ENCODE measurements around the gene YJU2. TPM values are rescaled to one million over a fixed set of nuclear protein-coding genes. Genes with fewer than 3 reads are reported as not detected.
"Not testable (repeated sequence)": the region's sequence is repeated elsewhere in the genome, so short reads cannot be mapped to it uniquely, and the experiment has no call there.

The YJU2 gene
- total RNA-seq, 1 donor from 2014 or later: 40.7 TPM

GRCh38 chr19:4279530-4280422, 32.9 kb downstream of the YJU2 start:
- intact Hi-C loops (cut with micrococcal nuclease): no loop called here
- TF ChIP-seq CTCF (IDR thresholded peaks at IDR 0.05): no peak
- no peak for ATAC-seq (ENCODE audit: low read depth)
- Mint-ChIP-seq H3K27me3 (peaks cover 31% of the 10 kb centered on the region), H3K9me3 (no peaks in the 10 kb centered on the region), H3K4me1 (peaks cover 4% of the 10 kb centered on the region), H3K4me3 (peak overlapping the region; percentile 32), H3K27ac (no peak overlapping the region), H3K36me3 (ENCODE audit: low read depth) (no peaks in the 10 kb centered on the region)
- ChIA-PET CTCF (no interaction called here), POLR2A (no interaction called here)
- no peak for DNase-seq

DNA sequence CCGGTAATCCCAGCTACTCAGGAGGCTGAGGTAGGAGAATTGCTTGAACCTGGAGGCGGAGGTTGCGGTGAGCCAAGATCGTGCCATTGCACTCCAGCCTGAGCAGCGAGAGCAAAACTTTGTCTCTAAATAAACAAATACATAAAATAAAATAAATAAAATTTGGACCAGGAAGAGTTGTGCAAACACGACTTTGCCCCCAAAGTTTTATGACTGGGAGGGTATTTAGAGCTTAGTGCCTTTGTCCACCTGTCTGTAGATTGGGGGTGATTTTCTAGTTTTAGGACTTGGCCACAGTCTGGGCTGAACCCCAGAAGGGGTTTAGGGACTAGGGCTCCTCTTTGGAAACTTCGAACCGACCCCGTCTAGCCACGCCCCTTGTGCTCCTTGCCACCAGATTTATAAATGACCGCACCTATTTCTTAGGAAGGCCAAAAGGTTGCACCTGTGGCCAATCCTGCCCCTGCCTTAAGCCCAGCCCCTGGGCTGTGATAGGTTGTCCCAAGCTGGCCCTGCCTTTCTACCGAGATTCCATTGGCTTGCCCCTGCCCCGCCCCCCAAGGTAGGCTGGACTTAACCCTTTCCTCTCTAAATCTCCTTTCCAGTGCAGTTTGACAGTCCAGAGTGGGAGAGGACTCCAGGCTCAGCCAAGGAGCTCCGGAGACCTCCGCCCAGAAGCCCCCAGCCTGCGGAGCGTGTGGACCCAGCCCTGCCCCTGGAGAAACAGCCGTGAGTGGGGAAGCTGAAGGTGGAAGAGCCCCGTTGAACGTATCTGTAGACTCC, 37.5 kb downstream of the YJU2 start:
- CTCF ChIA-PET: no interaction called here
- TF ChIP-seq CTCF (IDR thresholded peaks at IDR 0.05): no peak
- no peaks in the 10 kb centered on the region for H3K36me3 Mint-ChIP-seq (ENCODE audit: low read depth)
- DNase-seq (no peak), ATAC-seq (ENCODE audit: low read depth) (no peak)
- peaks cover 26% of the 10 kb centered on the region for H3K27me3 Mint-ChIP-seq
- intact Hi-C loops (cut with micrococcal nuclease): no loop called here
- no peaks in the 10 kb centered on the region for H3K9me3 Mint-ChIP-seq
- H3K4me3 Mint-ChIP-seq: no peak overlapping the region
- peaks cover 2% of the 10 kb centered on the region for H3K4me1 Mint-ChIP-seq
- POLR2A ChIA-PET: no interaction called here
- no peak overlapping the region for H3K27ac Mint-ChIP-seq

GRCh38 chr19:4284974-4285373, 38.1 kb downstream of the YJU2 start:
- CTCF ChIA-PET: no interaction called here
- Mint-ChIP-seq H3K27me3 (peaks cover 23% of the 10 kb centered on the region), H3K4me3 (no peak overlapping the region), H3K36me3 (ENCODE audit: low read depth) (no peaks in the 10 kb centered on the region), H3K4me1 (no peaks in the 10 kb centered on the region), H3K27ac (no peak overlapping the region), H3K9me3 (no peaks in the 10 kb centered on the region)
- intact Hi-C loops (cut with micrococcal nuclease): no loop called here
- ATAC-seq (ENCODE audit: low read depth) (no peak), DNase-seq (no peak)
- TF ChIP-seq CTCF (IDR thresholded peaks at IDR 0.05): no peak
- POLR2A ChIA-PET: interaction anchor here (0.7 kb wide), 1 partner anchor 81 kb away, joined by 7 read pairs; no protein-coding TSS in a partner anchor

DNA sequence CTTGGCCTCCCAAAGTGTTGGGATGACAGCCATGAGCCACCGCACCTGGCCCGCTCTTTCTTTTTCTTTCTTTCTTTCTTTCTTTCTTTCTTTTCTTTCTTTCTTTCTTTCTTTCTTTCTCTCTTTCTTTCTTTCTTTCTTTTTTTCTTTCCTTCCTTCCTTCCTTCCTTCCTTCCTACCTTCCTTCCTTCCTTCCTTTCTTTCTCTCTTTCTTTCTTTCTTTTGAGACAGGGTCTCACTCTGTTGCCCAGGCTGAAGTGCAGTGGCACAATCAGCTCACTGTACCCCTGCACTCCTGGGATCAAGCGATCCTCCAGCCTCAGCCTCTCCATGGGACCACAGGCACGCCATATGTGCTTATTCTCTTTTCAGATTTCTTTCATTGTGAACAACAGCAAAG, 39.3 kb downstream of the YJU2 start:
- CTCF ChIA-PET: interaction anchor here (0.6 kb wide), 1 partner anchor 69 kb away, joined by 3 read pairs; no protein-coding TSS in a partner anchor
- H3K36me3 Mint-ChIP-seq (ENCODE audit: low read depth); H3K9me3 Mint-ChIP-seq; H3K27ac Mint-ChIP-seq; ATAC-seq (ENCODE audit: low read depth); POLR2A ChIA-PET; DNase-seq; H3K4me3 Mint-ChIP-seq; intact Hi-C loops (cut with micrococcal nuclease); H3K4me1 Mint-ChIP-seq: not testable (repeated sequence)
- peaks cover 17% of the 10 kb centered on the region for H3K27me3 Mint-ChIP-seq

- no peaks in the 10 kb centered on the region for H3K36me3 Mint-ChIP-seq (ENCODE audit: low read depth)
- H3K4me1 Mint-ChIP-seq: no peaks in the 10 kb centered on the region
- H3K27ac Mint-ChIP-seq: no peak overlapping the region
- H3K9me3 Mint-ChIP-seq: no peaks in the 10 kb centered on the region
- ATAC-seq (ENCODE audit: low read depth) (no peak), DNase-seq (no peak)
- no peak overlapping the region for H3K4me3 Mint-ChIP-seq
- POLR2A ChIA-PET: no interaction called here
- peaks cover 8% of the 10 kb centered on the region for H3K27me3 Mint-ChIP-seq
- CTCF ChIA-PET: no interaction called here
- TF ChIP-seq CTCF (IDR thresholded peaks at IDR 0.05): no peak
- intact Hi-C loops (cut with micrococcal nuclease): no loop called here
Observed at GRCh38 chr19:4288091-4288777, 41.4 kb downstream of the YJU2 start.

All from activated B cell treated with CpG ODN at 0.5 μM for 24 hours (primary cell).